WTC11 (cell line): Measurements from ENCODE around the gene PTN.

ENCODE experiments used
- ATF2 ChIP-seq: sonication (generic); formaldehyde crosslinking; IDR thresholded peaks from 2 replicates; pipeline ENCODE4 v1.8.1; 2022; ENCODE audit warnings: low read depth, missing genetic modification reagents, borderline replicate concordance
- CREM ChIP-seq: sonication (generic); formaldehyde crosslinking; IDR thresholded peaks from 2 replicates; pipeline ENCODE4 v1.8.1; 2022; ENCODE audit warnings: mild to moderate bottlenecking, missing genetic modification reagents, moderate library complexity
- CTCF ChIP-seq: fragments of 200-600 bp; IDR thresholded peaks from 2 replicates; pipeline ENCODE4 v1.8.0; 2022; ENCODE audit warnings: antibody characterized with exemption
- E2F1 ChIP-seq: sonication (generic); formaldehyde crosslinking; IDR thresholded peaks from 2 replicates; pipeline ENCODE4 v1.8.0; 2022; ENCODE audit warnings: mild to moderate bottlenecking, missing genetic modification reagents
- HMGA2 ChIP-seq: fragments of 250-450 bp; sonication (Bioruptor Pico); IDR thresholded peaks from 2 replicates; pipeline ENCODE4 v1.4.0; 2021; ENCODE audit warnings: mild to moderate bottlenecking, moderate library complexity
- HMGXB4 ChIP-seq: sonication (generic); formaldehyde crosslinking; IDR thresholded peaks from 2 replicates; pipeline ENCODE4 v1.8.1; 2023; ENCODE audit warnings: mild to moderate bottlenecking, moderate library complexity, missing genetic modification reagents
- MAX ChIP-seq: sonication (generic); formaldehyde crosslinking; IDR thresholded peaks from 2 replicates; pipeline ENCODE4 v1.8.0; 2022; ENCODE audit warnings: mild to moderate bottlenecking, missing genetic modification reagents
- NR2C2 ChIP-seq: sonication (generic); formaldehyde crosslinking; IDR thresholded peaks from 2 replicates; pipeline ENCODE4 v1.8.0; 2022; ENCODE audit warnings: mild to moderate bottlenecking, missing genetic modification reagents
- ZBTB21 ChIP-seq: sonication (generic); formaldehyde crosslinking; IDR thresholded peaks from 2 replicates; pipeline ENCODE4 v1.8.1; 2023; ENCODE audit warnings: mild to moderate bottlenecking, missing genetic modification reagents, borderline replicate concordance
- ZNF396 ChIP-seq: fragments of 250-450 bp; sonication (Bioruptor Pico); IDR thresholded peaks from 2 replicates; pipeline ENCODE4 v1.8.0; 2021; ENCODE audit warnings: mild to moderate bottlenecking, moderate library complexity, borderline replicate concordance
- ZNF671 ChIP-seq: fragments of 250-450 bp; sonication (Bioruptor Pico); IDR thresholded peaks from 2 replicates; pipeline ENCODE4 v1.8.0; 2021; ENCODE audit warnings: mild to moderate bottlenecking

GRCh38 chr7:137254766-137255165 is 88.8 kb downstream of the PTN start:
- TF ChIP-seq NR2C2 (CRISPR knock-in tag): no peak
- TF ChIP-seq ATF2: no peak
- TF ChIP-seq ZNF396 (CRISPR knock-in tag): no peak
- TF ChIP-seq CTCF: no peak
- TF ChIP-seq HMGA2 (CRISPR knock-in tag): no peak
- no peak for TF ChIP-seq E2F1
- TF ChIP-seq ZBTB21 (CRISPR knock-in tag): no peak
- TF ChIP-seq MAX (CRISPR knock-in tag): no peak
- no peak for TF ChIP-seq CREM (CRISPR knock-in tag)
- TF ChIP-seq ZNF671 (CRISPR knock-in tag): no peak
- no peak for TF ChIP-seq HMGXB4 (CRISPR knock-in tag)
